ENCODE measurements around the gene GCN1. TPM values are rescaled to one million over a fixed set of nuclear protein-coding genes. Genes with fewer than 3 reads are reported as not detected.

GCN1 gene
- total RNA-seq, 2 experiments from 2014 or later = 217 to 343 TPM

DNA sequence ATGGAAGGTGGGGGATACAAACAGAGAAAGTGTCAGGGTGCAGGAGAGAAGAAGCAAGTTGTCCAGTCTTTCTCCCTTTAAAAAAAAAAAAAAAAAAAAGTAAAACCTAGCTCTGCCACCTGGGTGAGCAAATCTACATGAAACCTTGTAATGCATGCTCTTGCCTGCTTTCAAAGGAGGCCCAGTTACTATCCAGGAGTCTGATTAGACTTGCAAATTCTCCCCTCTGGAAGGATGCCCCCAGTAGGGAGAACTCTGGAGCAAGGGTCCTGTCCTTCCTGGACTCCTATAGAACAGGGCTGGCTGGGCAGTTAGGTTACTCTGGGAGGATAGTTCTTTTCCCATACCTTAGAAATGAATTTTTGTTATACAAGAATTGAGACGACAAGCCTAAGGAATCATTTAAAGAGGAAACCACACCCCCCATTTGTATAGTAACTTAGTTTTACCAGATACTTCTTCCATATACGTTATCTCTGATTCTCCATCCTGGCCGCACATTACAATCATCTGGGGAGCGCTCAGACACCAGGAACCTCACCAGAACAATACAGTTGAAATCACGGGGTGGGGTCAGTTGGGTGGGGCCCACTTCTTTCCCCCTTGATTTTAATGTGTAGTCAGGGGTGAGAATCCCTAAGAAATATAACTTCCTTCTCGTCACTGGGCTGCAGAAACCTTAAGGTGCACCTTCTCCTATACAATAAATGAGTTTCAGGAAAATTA, 108.4 kb downstream of the GCN1 start:
- Histone ChIP-seq H2AFZ (ENCODE audit: low read length) (peak overlapping the region; percentile 82; the same call in 1 of the 2 replicates), H4K20me1 (ENCODE audit: insufficient read depth, low read length) (no peaks in the 10 kb centered on the region), H3K27ac (ENCODE audit: low read depth, low read length, poor library complexity, severe bottlenecking) (peak overlapping the region; percentile 17), H3K4me2 (ENCODE audit: low read length) (peak overlapping the region; percentile 78), H3K4me1 (ENCODE audit: insufficient read depth, low read length, poor library complexity, severe bottlenecking) (peaks cover 23% of the 10 kb centered on the region), H3K4me3 (ENCODE audit: low read depth, low read length, poor library complexity, severe bottlenecking) (peak overlapping the region; percentile 53), H3K9me2 (ENCODE audit: insufficient read depth, low read length) (no peaks in the 10 kb centered on the region), H3K36me3 (ENCODE audit: insufficient read depth, low read length) (peaks cover 17% of the 10 kb centered on the region), H3K79me2 (ENCODE audit: insufficient read depth, low read depth, low read length) (no peaks in the 10 kb centered on the region), H3K9me3 (ENCODE audit: low read length) (no peaks in the 10 kb centered on the region)
- POLR2A ChIA-PET = interaction anchor here (0.5 to 1.1 kb wide), 4 partner anchors 59 to 154 kb away, joined by 3 to 5 read pairs (median 4); partner anchors contain the start of gene BICDL1
- intact Hi-C loops (cut with micrococcal nuclease; ENCODE audit: unreplicated experiment) = loop anchor here (2.0 to 10.0 kb wide), 2 partner anchors 31 to 179 kb away; partner anchors contain the start of genes PXN and RAB35
- BruUV-seq (replicated peaks) = no TSS peak
- peak; percentile 27 for DNase-seq (ENCODE audit: low spot score)
- TF ChIP-seq EZH2phosphoT487 (IDR thresholded peaks at IDR 0.05; ENCODE audit: borderline replicate concordance, low read depth, low read length) = no peak
- TF ChIP-seq CTCF (conservative IDR thresholded peaks at IDR 0.05; ENCODE audit: low read length) = no peak
- CTCF ChIA-PET (ENCODE audit: unreplicated experiment) = no interaction called here

- TF ChIP-seq EZH2phosphoT487 (IDR thresholded peaks at IDR 0.05; ENCODE audit: borderline replicate concordance, low read depth, low read length) = no peak
- no peak for TF ChIP-seq CTCF (conservative IDR thresholded peaks at IDR 0.05; ENCODE audit: low read length)
- ChIA-PET POLR2A (interaction anchor here (0.6 to 0.7 kb wide), 3 partner anchors 12 to 354 kb away, joined by 3 to 6 read pairs (median 3); no protein-coding TSS in a partner anchor), CTCF (ENCODE audit: unreplicated experiment) (interaction anchor here (0.7 kb wide), 1 partner anchor 9 kb away, joined by 3 read pairs; no protein-coding TSS in a partner anchor)
- Histone ChIP-seq H3K36me3 (ENCODE audit: insufficient read depth, low read length) (peaks cover 7% of the 10 kb centered on the region), H3K4me2 (ENCODE audit: low read length) (no peak overlapping the region), H3K27ac (ENCODE audit: low read depth, low read length, poor library complexity, severe bottlenecking) (no peak overlapping the region), H4K20me1 (ENCODE audit: insufficient read depth, low read length) (no peaks in the 10 kb centered on the region), H3K4me3 (ENCODE audit: low read depth, low read length, poor library complexity, severe bottlenecking) (no peak overlapping the region), H3K9me3 (ENCODE audit: low read length) (no peaks in the 10 kb centered on the region), H3K4me1 (ENCODE audit: insufficient read depth, low read length, poor library complexity, severe bottlenecking) (peaks cover 11% of the 10 kb centered on the region), H3K9me2 (ENCODE audit: insufficient read depth, low read length) (no peaks in the 10 kb centered on the region), H3K79me2 (ENCODE audit: insufficient read depth, low read depth, low read length) (no peaks in the 10 kb centered on the region), H2AFZ (ENCODE audit: low read length) (no peak overlapping the region)
- no TSS peak for BruUV-seq (replicated peaks)
- DNase-seq (ENCODE audit: low spot score) = no peak
- intact Hi-C loops (cut with micrococcal nuclease; ENCODE audit: unreplicated experiment) = loop anchor here (10.0 kb wide), 1 partner anchor 183 kb away; the partner anchor contains the start of gene PXN
These were observed 112.9 kb downstream of the GCN1 start for GRCh38 chr12:120081641-120082040.

Measured in OCI-LY7 (cell line).